GM12892 (cell line): ENCODE results near the gene SMIM5.

Source experiments
- DNase-seq: peaks from one replicate; pipeline ENCODE4 v3.0.0; 2011; ENCODE audit not compliant: insufficient read length
- FAIRE-seq: peaks from 2 replicates; lab custom pipeline; 2011; peaks lifted over from hg19 to GRCh38; lab: Jason Lieb, UNC
- POLR2A ChIP-seq: IDR thresholded peaks from 2 replicates; pipeline ENCODE4 v1.6.1; 2011; ENCODE audit warnings: low read depth, low read length, control low read depth
- POLR2AphosphoS5 ChIP-seq: IDR thresholded peaks from 2 replicates; pipeline ENCODE4 v1.6.1; 2011; ENCODE audit warnings: low read depth, low read length, control low read depth
- TAF1 ChIP-seq: IDR thresholded peaks from 2 replicates; pipeline ENCODE4 v1.6.1; 2011; ENCODE audit warnings: low read depth, mild to moderate bottlenecking, control low read depth, low read length, borderline replicate concordance

The SMIM5 gene

DNA sequence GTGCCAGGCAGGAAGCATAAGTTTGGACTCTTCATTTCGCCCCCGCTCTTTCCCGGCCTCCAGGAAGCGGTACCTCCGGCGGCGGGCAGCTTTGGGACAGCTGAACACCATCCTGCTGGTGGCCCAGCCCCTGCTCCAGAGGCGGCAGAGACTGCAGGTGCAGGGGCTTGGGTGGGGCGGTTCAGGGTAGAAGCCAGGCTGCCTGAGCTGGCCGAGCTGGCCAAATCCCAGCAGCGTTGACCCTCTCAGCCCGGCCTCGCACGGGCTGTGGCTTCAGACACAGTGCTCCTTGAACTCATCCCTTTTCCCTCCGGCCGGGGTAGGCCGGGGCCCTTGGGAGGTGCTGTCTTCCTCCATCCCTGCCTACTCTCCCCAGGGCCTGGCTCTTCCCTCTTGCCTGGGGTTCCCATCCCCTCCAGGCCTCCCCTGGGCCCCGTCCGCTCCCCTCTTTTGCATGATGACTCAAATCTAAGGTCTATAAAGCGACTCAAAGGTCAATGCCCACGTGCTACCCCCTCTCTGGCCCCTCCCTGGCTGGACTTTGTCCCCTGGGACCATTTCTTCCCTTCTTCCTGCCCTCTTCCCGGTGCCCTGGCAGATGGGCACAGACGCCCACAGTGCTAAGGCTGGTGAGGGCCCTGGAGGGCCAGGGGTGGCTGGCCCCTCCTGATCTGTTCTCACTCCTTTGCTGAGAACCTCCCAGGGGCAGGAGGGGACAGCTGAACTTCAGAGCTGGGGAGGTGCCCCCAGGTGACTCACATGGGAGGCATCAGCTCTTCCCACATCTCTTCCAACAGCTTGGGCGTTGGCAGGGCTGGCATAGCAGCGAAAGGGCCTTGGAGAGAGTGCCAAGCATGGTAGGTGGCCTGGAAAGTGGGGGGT, 22.9 kb upstream of the SMIM5 start:
- FAIRE-seq (no peak), DNase-seq (no peak)
- TF ChIP-seq POLR2AphosphoS5, result no peak
- TF ChIP-seq TAF1, result no peak
- TF ChIP-seq POLR2A, result no peak

DNA sequence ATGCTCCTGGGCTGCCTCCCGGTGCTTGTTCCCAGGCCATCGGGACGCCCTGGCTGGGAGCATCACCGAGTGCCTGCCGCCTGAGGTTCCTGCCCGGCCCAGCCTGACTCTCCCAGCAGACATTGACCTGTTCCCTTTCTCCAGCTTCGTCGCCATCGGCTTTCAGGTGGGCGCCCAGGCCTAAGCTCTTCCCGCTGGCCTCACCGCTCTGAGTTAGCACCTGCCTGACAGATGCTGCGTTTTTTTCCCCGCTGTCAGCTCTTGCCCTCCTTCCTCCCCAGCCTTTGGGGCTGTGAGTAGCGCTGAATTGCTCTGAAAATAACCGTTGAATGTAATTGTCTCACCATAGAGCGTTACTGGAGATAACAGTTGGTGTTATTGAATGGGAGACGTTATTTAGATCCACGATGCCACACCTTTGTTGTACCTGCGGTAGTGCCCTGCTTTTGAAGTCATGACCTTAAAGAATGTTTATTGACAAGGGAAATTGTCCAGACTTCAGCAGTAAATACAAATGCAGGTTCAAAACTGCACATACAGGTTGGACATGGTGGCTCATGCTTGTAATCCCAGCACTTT, 21.3 kb upstream of the SMIM5 start:
- FAIRE-seq, result no peak
- no peak for DNase-seq
- TF ChIP-seq TAF1, result no peak
- TF ChIP-seq POLR2AphosphoS5, result no peak
- no peak for TF ChIP-seq POLR2A

DNA sequence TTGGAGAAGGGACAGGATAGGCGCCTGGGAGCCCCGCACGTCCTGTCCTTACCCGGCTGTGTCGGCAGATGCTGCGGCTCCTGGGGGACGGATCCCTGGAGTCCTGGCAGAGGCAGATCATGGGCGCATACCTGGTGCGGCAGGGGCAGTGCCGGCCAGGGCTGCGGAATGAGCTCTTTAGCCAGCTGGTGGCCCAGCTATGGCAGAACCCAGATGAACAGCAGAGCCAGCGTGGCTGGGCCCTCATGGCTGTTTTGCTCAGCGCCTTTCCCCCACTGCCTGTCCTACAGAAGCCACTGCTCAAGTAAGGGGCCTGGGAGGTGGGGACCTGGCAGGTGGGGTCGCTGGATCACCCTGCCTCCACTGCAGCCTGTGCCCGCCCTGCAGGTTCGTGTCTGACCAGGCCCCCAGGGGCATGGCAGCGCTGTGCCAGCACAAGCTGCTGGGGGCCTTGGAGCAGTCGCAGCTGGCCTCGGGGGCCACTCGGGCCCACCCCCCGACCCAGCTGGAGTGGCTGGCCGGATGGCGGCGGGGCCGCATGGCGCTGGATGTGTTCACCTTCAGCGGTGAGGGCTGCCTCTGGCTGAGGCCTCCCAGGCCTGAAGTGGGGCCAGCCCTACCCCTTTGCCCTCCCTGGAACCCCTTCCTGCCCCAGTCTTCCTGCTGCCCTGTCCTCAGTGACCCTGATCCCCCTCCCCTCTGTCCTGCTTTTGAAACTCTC, 20.2 kb upstream of the SMIM5 start:
- DNase-seq, result no peak
- TF ChIP-seq TAF1 (no peak), POLR2A (no peak), POLR2AphosphoS5 (no peak)
- FAIRE-seq, result no peak

DNA sequence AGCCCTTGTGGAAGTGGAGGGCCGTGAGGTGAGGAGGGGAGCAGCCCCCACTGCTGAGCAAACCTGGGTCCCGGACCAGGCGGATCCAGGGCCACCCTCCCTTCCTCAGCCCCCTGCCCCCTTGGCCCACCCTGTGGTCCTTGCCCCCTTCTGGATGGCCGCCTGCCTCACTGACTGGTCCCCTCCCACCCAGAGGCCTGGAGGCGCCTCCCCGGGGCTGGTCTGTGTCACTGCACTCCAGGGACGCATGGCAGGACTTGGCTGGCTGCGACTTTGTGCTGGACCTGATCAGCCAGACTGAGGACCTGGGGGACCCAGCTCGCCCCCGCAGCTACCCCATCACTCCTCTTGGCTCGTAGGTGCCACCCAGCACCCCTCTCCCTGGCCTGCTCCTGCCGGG, 19.2 kb upstream of the SMIM5 start:
- DNase-seq (no peak), FAIRE-seq (no peak)
- TF ChIP-seq TAF1, result no peak
- no peak for TF ChIP-seq POLR2A
- no peak for TF ChIP-seq POLR2AphosphoS5

DNA sequence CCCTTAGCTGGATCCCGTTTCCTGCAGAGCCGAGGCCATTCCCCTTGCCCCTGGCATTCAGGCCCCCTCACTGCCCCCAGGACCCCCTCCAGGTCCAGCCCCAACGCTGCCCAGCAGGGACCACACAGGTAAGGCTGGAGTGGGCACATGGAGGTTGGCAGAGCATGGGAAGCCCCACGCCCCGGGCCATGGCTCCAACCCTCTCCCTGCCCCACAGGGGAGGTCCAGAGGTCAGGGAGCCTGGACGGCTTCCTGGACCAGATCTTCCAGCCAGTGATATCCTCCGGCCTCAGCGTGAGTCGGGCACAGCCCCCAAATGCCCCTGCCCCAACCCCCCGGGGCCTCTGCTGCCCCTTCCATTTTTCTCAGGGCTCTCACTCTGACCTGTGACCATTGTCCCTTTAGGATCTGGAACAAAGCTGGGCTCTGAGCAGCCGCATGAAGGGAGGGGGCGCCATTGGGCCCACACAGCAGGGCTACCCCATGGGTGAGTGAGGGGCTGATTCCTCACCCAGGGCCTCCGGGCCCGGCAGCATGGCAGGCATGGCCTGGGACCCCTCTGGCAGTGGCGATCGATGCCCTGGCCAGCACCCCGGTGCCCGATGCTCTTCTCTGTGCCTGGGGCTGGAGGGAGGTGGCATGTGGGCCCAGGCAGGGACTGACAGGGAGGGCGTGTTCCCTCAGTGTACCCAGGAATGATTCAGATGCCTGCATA, 18.5 kb upstream of the SMIM5 start:
- TF ChIP-seq POLR2AphosphoS5, result no peak
- no peak for TF ChIP-seq POLR2A
- TF ChIP-seq TAF1, result no peak
- FAIRE-seq (no peak), DNase-seq (no peak)

DNA sequence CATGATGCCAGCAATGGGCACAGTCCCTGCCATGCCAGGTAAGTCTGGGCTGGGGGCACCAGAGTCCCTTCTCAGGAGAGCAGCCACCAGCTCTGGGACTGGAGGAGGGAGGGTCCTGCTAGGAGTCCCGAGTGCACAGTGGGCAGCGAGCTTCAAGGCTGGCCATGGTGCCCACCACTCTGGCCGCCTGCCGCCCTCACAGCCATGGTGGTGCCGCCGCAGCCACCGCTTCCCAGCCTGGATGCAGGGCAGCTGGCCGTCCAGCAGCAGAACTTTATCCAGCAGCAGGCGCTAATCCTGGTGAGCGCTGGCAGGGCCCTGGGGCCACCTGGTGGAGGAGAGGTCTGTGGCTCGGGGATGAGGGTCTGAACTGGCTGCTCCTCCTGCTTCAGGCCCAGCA, 17.9 kb upstream of the SMIM5 start:
- no peak for TF ChIP-seq TAF1
- no peak for TF ChIP-seq POLR2AphosphoS5
- no peak for TF ChIP-seq POLR2A
- FAIRE-seq, result no peak
- DNase-seq, result no peak

DNA sequence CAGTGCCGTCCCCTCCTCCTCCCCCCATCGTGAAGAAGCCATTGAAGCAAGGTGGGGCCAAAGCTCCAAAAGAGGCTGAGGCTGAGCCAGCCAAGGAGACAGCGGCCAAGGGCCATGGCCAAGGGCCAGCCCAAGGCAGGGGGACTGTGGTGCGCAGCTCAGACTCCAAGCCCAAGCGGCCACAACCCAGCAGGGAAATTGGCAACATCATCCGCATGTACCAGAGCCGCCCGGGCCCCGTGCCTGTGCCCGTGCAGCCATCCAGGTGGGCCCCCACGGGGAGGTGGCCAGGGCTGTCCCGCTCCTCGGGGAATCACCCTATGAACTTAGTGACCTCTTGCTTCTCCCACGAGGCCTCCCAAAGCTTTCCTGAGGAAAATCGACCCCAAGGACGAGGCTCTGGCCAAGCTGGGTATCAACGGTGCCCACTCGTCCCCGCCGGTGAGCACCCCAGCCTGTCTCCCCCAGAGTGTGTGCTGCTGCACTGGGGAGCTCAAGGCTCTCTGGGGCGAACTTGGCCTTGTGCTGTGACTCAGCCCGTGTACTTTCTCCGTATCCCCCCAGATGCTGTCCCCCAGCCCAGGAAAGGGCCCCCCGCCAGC, 16.6 kb upstream of the SMIM5 start:
- DNase-seq (no peak), FAIRE-seq (no peak)
- TF ChIP-seq POLR2A (no peak), TAF1 (no peak), POLR2AphosphoS5 (no peak)

DNA sequence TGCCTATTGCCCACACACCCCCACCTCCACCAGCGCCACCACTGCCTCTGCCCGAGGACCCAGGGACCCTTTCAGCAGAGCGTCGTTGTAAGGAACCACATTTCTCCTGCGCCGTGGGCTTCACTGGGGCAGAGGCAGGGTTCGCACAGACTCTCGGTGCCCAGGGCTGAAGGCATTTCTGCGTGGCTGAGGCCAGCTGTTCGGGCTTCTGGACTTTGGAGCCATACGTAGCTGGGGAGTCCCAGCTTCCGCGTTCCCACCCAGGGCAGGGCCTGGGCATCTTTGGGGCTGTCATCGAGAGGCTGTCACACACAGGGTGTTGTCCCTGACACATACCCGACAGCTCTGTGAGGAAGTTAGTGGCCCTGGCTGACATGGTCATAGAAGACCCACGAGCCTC, 16.0 kb upstream of the SMIM5 start:
- no peak for DNase-seq
- FAIRE-seq, result no peak
- TF ChIP-seq TAF1, result no peak
- no peak for TF ChIP-seq POLR2A
- no peak for TF ChIP-seq POLR2AphosphoS5

DNA sequence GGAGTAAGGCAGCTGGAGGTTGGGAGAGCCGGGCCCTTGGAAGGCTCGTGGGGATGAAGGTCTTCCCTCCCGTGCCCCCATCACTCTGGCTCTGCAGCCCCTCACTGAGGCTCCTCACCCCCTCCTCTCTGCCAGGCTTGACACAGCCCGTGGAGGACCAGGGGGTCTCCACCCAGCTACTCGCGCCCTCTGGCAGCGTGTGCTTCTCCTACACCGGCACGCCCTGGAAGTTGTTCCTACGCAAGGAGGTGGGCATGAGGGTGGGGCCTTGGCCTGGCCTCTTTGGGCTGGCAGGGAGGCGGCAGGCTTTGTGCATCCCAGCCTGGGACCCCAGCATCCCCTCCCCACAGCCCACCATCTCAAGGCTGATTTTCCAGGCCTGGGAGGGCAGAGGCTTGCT, 15.6 kb upstream of the SMIM5 start:
- no peak for DNase-seq
- no peak for FAIRE-seq
- TF ChIP-seq TAF1 (no peak), POLR2AphosphoS5 (no peak)

DNA sequence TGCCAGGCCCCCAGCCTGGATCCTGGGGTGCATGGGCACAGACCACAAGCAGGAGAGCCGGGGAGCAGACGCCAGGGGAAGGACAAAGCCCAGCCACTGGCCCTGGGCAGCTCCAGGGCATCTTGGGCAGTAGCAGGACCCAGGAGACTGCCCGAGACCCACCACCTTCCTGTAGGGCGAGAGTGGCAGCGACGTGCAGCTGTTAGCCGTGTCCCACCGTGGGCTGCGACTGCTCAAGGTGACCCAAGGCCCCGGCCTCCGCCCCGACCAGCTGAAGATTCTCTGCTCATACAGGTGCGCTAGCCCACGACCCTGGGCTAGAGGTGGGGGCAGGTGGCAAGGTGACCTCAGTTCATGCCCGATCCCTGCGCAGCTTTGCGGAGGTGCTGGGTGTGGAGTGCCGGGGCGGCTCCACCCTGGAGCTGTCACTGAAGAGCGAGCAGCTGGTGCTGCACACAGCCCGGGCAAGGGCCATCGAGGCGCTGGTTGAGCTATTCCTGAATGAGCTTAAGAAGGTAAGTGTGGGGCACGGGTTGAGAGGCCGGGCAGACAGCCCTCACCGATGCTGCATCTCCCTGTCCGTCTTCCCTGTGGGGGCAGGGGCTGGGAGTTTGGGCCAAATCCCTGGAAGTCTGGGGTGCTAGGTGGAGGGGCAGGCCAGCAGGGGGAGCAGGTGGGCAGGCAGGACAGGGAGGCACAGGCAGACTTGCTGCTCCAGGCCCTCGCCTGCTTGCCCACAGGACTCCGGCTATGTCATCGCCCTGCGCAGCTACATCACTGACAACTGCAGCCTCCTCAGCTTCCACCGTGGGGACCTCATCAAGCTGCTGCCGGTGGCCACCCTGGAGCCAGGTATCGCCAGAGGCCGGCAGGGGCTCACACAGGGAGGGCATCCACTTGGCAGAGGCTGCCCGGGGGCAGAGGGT, 13.5 kb upstream of the SMIM5 start:
- DNase-seq, result peak; percentile 59
- TF ChIP-seq POLR2A, result no peak
- TF ChIP-seq TAF1, result no peak
- no peak for TF ChIP-seq POLR2AphosphoS5
- FAIRE-seq, result peak; percentile 14

DNA sequence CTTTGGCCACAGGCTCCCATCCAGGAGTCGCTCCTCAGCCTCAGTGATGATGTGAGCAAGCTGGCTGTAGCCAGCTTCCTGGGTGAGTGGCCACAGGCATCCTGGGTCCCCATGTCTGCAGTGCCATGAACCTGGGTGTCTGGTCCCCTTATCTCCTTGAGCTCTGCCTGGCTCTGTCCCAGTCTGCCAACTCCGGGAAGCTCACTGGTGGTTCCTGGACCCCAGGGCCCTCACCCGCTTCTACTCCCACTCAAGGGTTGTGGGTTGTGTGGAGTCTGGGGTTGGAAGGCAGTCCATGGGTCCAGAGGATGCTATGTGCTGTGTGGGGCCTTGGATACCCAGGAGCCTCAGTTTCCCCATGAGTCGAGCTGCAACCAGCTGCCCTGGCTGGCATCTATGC, 11.7 kb upstream of the SMIM5 start:
- FAIRE-seq (no peak), DNase-seq (no peak)
- no peak for TF ChIP-seq POLR2A
- TF ChIP-seq TAF1, result no peak
- no peak for TF ChIP-seq POLR2AphosphoS5
